22Rv1 (cell line): ENCODE measurements around the gene KRT16.

Experiments used
- ZFX ChIP-seq: fragments of 450-650 bp; IDR thresholded peaks from 2 replicates; pipeline ENCODE4 v1.6.1; 2017; ENCODE audit warnings: antibody characterized with exemption, borderline replicate concordance
- TF ChIP-seq, protein P1 (sequence below): fragments of 450-650 bp; IDR thresholded peaks from 2 replicates; pipeline ENCODE4 v1.5.1; 2017; ENCODE audit warnings: mild to moderate bottlenecking

DNA sequence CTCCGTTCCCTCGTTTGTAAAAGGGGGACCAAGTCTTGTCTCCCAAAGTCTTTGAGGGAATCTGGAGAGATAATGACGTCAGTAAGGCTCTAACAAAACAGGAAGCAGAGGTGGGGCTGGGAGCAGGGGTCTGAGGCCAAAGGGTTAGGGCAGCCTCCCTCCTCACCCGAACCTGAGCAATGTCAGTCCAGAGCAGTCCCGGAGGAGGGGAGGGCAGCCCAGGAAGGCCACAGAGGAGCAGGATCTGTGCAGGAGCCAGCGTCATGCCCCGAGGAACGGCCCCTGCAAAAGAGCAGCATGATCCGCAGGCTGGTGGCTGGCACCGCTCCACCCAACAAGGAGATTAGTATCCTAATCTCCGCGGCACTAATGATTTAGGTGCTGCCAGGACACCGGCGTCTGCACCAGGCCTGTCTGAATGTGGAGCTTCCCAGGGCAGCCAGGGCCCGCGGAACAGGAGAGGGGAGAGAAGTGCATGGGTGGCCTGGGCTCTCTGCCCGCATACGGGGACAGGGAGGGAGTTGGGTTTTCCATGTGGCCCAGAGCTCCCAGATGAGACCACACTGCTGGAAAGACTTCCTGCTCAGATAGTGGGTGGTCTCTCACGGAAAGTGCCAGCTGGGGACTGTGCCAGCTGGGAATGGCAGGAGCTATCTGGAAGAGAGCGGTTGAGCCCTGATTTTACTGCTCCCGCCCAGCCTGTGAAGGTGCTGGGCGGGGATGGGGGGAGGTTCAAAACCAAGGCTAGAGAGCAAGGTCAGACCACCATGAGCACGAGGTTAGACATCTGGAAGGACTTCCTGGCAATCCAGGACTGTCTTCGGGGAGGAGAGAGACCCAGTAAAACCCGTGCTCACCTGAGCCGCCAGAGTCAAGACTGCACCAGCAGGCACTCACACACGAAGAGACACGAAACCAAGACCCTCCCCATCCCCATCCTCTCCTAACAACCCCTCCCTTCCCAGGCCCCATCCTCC, 22.8 kb upstream of the KRT16 start:
- TF ChIP-seq, protein P1, sequence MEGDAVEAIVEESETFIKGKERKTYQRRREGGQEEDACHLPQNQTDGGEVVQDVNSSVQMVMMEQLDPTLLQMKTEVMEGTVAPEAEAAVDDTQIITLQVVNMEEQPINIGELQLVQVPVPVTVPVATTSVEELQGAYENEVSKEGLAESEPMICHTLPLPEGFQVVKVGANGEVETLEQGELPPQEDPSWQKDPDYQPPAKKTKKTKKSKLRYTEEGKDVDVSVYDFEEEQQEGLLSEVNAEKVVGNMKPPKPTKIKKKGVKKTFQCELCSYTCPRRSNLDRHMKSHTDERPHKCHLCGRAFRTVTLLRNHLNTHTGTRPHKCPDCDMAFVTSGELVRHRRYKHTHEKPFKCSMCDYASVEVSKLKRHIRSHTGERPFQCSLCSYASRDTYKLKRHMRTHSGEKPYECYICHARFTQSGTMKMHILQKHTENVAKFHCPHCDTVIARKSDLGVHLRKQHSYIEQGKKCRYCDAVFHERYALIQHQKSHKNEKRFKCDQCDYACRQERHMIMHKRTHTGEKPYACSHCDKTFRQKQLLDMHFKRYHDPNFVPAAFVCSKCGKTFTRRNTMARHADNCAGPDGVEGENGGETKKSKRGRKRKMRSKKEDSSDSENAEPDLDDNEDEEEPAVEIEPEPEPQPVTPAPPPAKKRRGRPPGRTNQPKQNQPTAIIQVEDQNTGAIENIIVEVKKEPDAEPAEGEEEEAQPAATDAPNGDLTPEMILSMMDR = no peak
- no peak for TF ChIP-seq ZFX
